SK-N-SH treated with all-trans-retinoic acid at 6 μM for 48 hours (cell line): ENCODE measurements around the gene ANKRD12.

Source experiments
- ATAC-seq: fragments of 200-7000 bp; cut with Tn5 transposase; 3 replicates; pipeline ENCODE4 v1.9.1; 2020; ENCODE audit warnings: mild to moderate bottlenecking, moderate library complexity
- ARNTL ChIP-seq: fragments of 450-650 bp; formaldehyde crosslinking; IDR thresholded peaks from 2 replicates; pipeline ENCODE4 v1.5.0; 2020; ENCODE audit warnings: low read depth, mild to moderate bottlenecking, moderate library complexity, borderline replicate concordance
- BACH2 ChIP-seq: fragments of 250-450 bp; sonication (Bioruptor Pico); IDR thresholded peaks from 2 replicates; pipeline ENCODE4 v1.9.0; 2021; ENCODE audit warnings: mild to moderate bottlenecking, borderline replicate concordance
- CSDC2 ChIP-seq: fragments of 250-450 bp; sonication (Bioruptor Pico); IDR thresholded peaks from 2 replicates; pipeline ENCODE4 v1.5.0; 2020; ENCODE audit warnings: mild to moderate bottlenecking, moderate library complexity
- ESRRG ChIP-seq: fragments of 250-450 bp; sonication (Bioruptor Pico); IDR thresholded peaks from 2 replicates; pipeline ENCODE4 v1.6.1; 2021; ENCODE audit warnings: mild to moderate bottlenecking
- GLIS3 ChIP-seq: fragments of 250-450 bp; sonication (Bioruptor Pico); IDR thresholded peaks from 2 replicates; pipeline ENCODE4 v1.5.0; 2020; ENCODE audit warnings: mild to moderate bottlenecking, moderate library complexity
- OSR1 ChIP-seq: fragments of 250-450 bp; sonication (Bioruptor Pico); IDR thresholded peaks from 2 replicates; pipeline ENCODE4 v1.8.0; 2022; ENCODE audit warnings: moderate library complexity, mild to moderate bottlenecking, inconsistent platforms
- PPARA ChIP-seq: fragments of 250-450 bp; sonication (Bioruptor Pico); IDR thresholded peaks from 2 replicates; pipeline ENCODE4 v1.5.0; 2020; ENCODE audit warnings: mild to moderate bottlenecking, borderline replicate concordance
- RARB ChIP-seq: fragments of 250-450 bp; sonication (Bioruptor Pico); IDR thresholded peaks from 2 replicates; pipeline ENCODE4 v1.8.0; 2021; ENCODE audit warnings: mild to moderate bottlenecking, moderate library complexity
- SNAI2 ChIP-seq: fragments of 250-450 bp; sonication (Bioruptor Pico); IDR thresholded peaks from 2 replicates; pipeline ENCODE4 v1.5.0; 2020; ENCODE audit warnings: mild to moderate bottlenecking, moderate library complexity
- TCF4 ChIP-seq: fragments of 250-450 bp; sonication (Bioruptor Pico); IDR thresholded peaks from 2 replicates; pipeline ENCODE4 v1.8.0; 2021; ENCODE audit warnings: mild to moderate bottlenecking, moderate library complexity, borderline replicate concordance
- TOX ChIP-seq: fragments of 250-450 bp; sonication (Bioruptor Pico); IDR thresholded peaks from 2 replicates; pipeline ENCODE4 v1.8.0; 2021; ENCODE audit warnings: mild to moderate bottlenecking, moderate library complexity, borderline replicate concordance
- ZC3H10 ChIP-seq: fragments of 250-450 bp; sonication (Bioruptor Pico); IDR thresholded peaks from 2 replicates; pipeline ENCODE4 v1.5.1; 2021; ENCODE audit warnings: mild to moderate bottlenecking, moderate library complexity
- ZFP3 ChIP-seq: fragments of 250-450 bp; sonication (Bioruptor Pico); IDR thresholded peaks from 2 replicates; pipeline ENCODE4 v1.5.0; 2020; ENCODE audit warnings: mild to moderate bottlenecking, moderate library complexity
- ZFP30 ChIP-seq: fragments of 450-650 bp; formaldehyde crosslinking; IDR thresholded peaks from 2 replicates; pipeline ENCODE4 v1.5.0; 2022; ENCODE audit warnings: mild to moderate bottlenecking, moderate library complexity
- ZNF565 ChIP-seq: fragments of 450-650 bp; formaldehyde crosslinking; conservative IDR thresholded peaks from 2 replicates; pipeline ENCODE4 v1.5.0; 2020; ENCODE audit warnings: low read depth, mild to moderate bottlenecking, moderate library complexity
- ZNF70 ChIP-seq: fragments of 450-650 bp; formaldehyde crosslinking; IDR thresholded peaks from 2 replicates; pipeline ENCODE4 v1.5.0; 2020; ENCODE audit warnings: mild to moderate bottlenecking, moderate library complexity
- ZNF8 ChIP-seq: fragments of 450-650 bp; formaldehyde crosslinking; IDR thresholded peaks from 2 replicates; pipeline ENCODE4 v1.5.0; 2020; ENCODE audit warnings: mild to moderate bottlenecking, moderate library complexity
- TF ChIP-seq, protein P1 (sequence below): fragments of 250-450 bp; sonication (Bioruptor Pico); IDR thresholded peaks from 2 replicates; pipeline ENCODE4 v1.5.0; 2020; ENCODE audit warnings: mild to moderate bottlenecking, moderate library complexity
- TF ChIP-seq, protein P2 (sequence below): fragments of 250-450 bp; sonication (Bioruptor Pico); IDR thresholded peaks from 2 replicates; pipeline ENCODE4 v1.5.1; 2021; ENCODE audit warnings: mild to moderate bottlenecking, moderate library complexity
- TF ChIP-seq, protein P3 (sequence below): fragments of 250-450 bp; sonication (Bioruptor Pico); IDR thresholded peaks from 2 replicates; pipeline ENCODE4 v1.5.1; 2020; ENCODE audit warnings: low read depth, mild to moderate bottlenecking, moderate library complexity
- TF ChIP-seq, protein P4 (sequence below): fragments of 250-450 bp; sonication (Bioruptor Pico); IDR thresholded peaks from 2 replicates; pipeline ENCODE4 v1.8.0; 2021; ENCODE audit warnings: low read depth, mild to moderate bottlenecking, moderate library complexity, borderline replicate concordance

Gene ANKRD12

DNA sequence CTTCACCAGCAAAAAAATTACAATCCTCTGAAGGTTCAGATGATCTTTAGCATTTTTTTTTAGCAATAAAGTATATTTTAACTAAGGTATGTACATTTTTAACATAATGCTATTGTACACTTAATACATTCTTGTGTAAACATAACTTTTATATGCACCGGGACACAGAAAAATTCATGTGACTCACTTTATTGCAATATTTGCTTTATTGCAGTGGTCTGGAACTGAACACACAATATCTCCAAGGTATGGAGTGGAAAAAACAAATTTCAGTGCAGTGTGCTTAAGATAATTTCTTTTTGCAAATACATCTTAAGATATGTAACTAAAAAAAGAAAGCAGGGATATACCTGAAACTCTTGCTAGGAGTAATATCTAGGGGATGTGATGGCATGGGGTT is 192.9 kb downstream of the ANKRD12 start:
- ATAC-seq: no peak
- TF ChIP-seq, protein P1, sequence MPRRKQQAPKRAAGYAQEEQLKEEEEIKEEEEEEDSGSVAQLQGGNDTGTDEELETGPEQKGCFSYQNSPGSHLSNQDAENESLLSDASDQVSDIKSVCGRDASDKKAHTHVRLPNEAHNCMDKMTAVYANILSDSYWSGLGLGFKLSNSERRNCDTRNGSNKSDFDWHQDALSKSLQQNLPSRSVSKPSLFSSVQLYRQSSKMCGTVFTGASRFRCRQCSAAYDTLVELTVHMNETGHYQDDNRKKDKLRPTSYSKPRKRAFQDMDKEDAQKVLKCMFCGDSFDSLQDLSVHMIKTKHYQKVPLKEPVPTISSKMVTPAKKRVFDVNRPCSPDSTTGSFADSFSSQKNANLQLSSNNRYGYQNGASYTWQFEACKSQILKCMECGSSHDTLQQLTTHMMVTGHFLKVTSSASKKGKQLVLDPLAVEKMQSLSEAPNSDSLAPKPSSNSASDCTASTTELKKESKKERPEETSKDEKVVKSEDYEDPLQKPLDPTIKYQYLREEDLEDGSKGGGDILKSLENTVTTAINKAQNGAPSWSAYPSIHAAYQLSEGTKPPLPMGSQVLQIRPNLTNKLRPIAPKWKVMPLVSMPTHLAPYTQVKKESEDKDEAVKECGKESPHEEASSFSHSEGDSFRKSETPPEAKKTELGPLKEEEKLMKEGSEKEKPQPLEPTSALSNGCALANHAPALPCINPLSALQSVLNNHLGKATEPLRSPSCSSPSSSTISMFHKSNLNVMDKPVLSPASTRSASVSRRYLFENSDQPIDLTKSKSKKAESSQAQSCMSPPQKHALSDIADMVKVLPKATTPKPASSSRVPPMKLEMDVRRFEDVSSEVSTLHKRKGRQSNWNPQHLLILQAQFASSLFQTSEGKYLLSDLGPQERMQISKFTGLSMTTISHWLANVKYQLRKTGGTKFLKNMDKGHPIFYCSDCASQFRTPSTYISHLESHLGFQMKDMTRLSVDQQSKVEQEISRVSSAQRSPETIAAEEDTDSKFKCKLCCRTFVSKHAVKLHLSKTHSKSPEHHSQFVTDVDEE (CRISPR knock-in tag): no peak
- TF ChIP-seq BACH2 (CRISPR knock-in tag) (no peak), ZNF565 (no peak), GLIS3 (CRISPR knock-in tag) (no peak), ZFP3 (CRISPR knock-in tag) (no peak), ZFP30 (CRISPR knock-in tag) (no peak), RARB (CRISPR knock-in tag) (no peak), ARNTL (CRISPR knock-in tag) (no peak), TCF4 (CRISPR knock-in tag) (no peak), ZNF70 (CRISPR knock-in tag) (no peak), ZC3H10 (no peak), TOX (no peak), ESRRG (CRISPR knock-in tag) (no peak)
- TF ChIP-seq, protein P2, sequence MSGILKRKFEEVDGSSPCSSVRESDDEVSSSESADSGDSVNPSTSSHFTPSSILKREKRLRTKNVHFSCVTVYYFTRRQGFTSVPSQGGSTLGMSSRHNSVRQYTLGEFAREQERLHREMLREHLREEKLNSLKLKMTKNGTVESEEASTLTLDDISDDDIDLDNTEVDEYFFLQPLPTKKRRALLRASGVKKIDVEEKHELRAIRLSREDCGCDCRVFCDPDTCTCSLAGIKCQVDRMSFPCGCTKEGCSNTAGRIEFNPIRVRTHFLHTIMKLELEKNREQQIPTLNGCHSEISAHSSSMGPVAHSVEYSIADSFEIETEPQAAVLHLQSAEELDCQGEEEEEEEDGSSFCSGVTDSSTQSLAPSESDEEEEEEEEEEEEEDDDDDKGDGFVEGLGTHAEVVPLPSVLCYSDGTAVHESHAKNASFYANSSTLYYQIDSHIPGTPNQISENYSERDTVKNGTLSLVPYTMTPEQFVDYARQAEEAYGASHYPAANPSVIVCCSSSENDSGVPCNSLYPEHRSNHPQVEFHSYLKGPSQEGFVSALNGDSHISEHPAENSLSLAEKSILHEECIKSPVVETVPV (CRISPR knock-in tag): no peak
- TF ChIP-seq, protein P3, sequence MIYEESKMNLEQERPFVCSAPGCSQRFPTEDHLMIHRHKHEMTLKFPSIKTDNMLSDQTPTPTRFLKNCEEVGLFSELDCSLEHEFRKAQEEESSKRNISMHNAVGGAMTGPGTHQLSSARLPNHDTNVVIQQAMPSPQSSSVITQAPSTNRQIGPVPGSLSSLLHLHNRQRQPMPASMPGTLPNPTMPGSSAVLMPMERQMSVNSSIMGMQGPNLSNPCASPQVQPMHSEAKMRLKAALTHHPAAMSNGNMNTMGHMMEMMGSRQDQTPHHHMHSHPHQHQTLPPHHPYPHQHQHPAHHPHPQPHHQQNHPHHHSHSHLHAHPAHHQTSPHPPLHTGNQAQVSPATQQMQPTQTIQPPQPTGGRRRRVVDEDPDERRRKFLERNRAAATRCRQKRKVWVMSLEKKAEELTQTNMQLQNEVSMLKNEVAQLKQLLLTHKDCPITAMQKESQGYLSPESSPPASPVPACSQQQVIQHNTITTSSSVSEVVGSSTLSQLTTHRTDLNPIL (CRISPR knock-in tag): no peak

DNA sequence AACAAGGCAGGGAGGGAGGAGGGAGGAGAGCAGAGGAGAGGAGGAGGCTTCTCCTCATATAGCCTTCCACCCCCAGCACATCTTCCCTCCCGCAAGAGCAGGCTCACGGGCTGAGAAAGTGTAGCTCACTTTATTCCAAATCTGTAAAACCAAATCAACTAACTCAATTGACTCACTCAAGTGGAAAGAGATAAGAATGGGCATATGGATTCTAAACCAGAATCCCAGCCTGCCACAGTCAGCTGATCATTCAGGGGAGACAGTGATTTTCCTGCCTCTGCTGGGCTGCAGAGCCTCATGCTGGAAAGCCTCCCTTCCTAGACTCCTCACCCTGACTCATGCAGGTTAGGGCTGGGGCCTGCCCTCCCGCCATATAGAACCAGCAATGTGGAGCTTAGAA is 193.8 kb downstream of the ANKRD12 start:
- no peak for ATAC-seq
- peak; percentile 68 for TF ChIP-seq TCF4 (CRISPR knock-in tag)
- no peak for TF ChIP-seq BACH2 (CRISPR knock-in tag)

DNA sequence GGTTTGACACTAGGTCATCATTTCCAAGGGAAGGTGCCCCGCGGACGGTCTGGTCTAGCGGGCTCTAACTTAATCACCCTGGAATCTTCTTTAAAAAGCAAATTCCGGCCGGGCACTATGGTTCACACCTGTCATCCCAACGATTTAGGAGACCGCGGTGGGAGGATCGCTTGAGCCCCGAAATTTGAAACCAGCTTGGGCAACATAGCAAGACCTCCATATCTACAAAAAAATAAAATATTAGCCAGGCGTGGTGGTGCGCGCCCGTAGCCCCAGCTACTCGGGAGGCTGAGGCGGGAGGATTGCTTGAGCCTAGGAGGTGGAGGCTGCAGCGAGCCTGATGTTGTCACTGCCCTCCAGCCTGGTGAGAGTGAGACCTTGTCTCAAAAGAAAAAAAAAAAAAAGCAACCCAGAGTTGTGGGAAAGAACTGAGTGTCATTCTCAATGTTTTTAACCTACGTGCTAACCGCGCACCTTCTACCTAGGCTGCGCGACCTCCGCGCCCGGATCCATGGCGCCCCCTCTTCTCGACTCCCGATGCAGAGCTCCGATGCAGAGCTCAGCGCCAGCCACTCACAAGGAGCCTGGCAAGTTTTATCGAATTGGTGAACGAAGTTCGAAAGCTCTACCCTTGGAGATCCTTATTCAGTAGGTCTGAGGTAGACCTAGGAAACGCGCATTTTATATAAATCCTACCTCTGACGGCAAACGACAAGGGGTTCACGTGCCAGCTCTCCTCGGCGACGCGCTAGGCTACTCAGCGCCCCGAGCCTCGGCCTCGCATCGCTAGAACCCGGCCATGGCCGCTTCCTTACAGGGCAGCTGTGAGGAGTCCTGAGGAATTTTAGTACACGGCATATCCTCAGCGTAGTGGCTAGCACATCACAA is 197.1 kb downstream of the ANKRD12 start:
- ATAC-seq: peak; percentile 77
- TF ChIP-seq ESRRG (CRISPR knock-in tag) (no peak), TOX (no peak), BACH2 (CRISPR knock-in tag) (no peak), SNAI2 (CRISPR knock-in tag) (no peak), CSDC2 (no peak), RARB (CRISPR knock-in tag) (no peak), ZC3H10 (no peak), PPARA (CRISPR knock-in tag) (no peak), ZNF565 (no peak), ARNTL (CRISPR knock-in tag) (no peak), ZNF70 (CRISPR knock-in tag) (no peak), TCF4 (CRISPR knock-in tag) (no peak), ZNF8 (CRISPR knock-in tag) (no peak), ZFP30 (CRISPR knock-in tag) (no peak), OSR1 (CRISPR knock-in tag) (no peak)
- TF ChIP-seq, protein P4, sequence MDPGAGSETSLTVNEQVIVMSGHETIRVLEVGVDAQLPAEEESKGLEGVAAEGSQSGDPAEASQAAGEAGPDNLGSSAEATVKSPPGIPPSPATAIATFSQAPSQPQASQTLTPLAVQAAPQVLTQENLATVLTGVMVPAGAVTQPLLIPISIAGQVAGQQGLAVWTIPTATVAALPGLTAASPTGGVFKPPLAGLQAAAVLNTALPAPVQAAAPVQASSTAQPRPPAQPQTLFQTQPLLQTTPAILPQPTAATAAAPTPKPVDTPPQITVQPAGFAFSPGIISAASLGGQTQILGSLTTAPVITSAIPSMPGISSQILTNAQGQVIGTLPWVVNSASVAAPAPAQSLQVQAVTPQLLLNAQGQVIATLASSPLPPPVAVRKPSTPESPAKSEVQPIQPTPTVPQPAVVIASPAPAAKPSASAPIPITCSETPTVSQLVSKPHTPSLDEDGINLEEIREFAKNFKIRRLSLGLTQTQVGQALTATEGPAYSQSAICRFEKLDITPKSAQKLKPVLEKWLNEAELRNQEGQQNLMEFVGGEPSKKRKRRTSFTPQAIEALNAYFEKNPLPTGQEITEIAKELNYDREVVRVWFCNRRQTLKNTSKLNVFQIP: no peak
- TF ChIP-seq, protein P1 (CRISPR knock-in tag): no peak
- TF ChIP-seq, protein P3 (CRISPR knock-in tag): no peak
